Ishikawa (cell line): ENCODE data around the gene HBE1.

Experiments used
- CEBPB ChIP-seq: IDR thresholded peaks from 2 replicates; pipeline ENCODE4 v1.6.1; 2012
- CREB1 ChIP-seq: IDR thresholded peaks from 2 replicates; pipeline ENCODE4 v1.6.1; 2012; ENCODE audit warnings: low read depth
- EGR1 ChIP-seq: IDR thresholded peaks from 2 replicates; pipeline ENCODE4 v1.6.1; 2012
- EP300 ChIP-seq: IDR thresholded peaks from 2 replicates; pipeline ENCODE4 v1.6.1; 2012; ENCODE audit warnings: borderline replicate concordance
- FOXM1 ChIP-seq: IDR thresholded peaks from 2 replicates; pipeline ENCODE4 v1.6.1; 2012; ENCODE audit warnings: low read depth, borderline replicate concordance
- RAD21 ChIP-seq: IDR thresholded peaks from 2 replicates; pipeline ENCODE4 v1.6.1; 2012; ENCODE audit warnings: low read depth
- TAF1 ChIP-seq: IDR thresholded peaks from 2 replicates; pipeline ENCODE4 v1.6.1; 2012; ENCODE audit warnings: low read depth, mild to moderate bottlenecking
- TCF12 ChIP-seq: IDR thresholded peaks from 2 replicates; pipeline ENCODE4 v1.6.1; 2012; ENCODE audit warnings: low read depth
- TEAD4 ChIP-seq: IDR thresholded peaks from 2 replicates; pipeline ENCODE4 v1.6.1; 2012
- YY1 ChIP-seq: IDR thresholded peaks from 2 replicates; pipeline ENCODE4 v1.6.1; 2012; ENCODE audit warnings: low read depth
- TF ChIP-seq, protein P1 (sequence below): IDR thresholded peaks from 2 replicates; pipeline ENCODE4 v1.6.1; 2012; ENCODE audit warnings: low read depth, mild to moderate bottlenecking
- TF ChIP-seq, protein P2 (sequence below): IDR thresholded peaks from 2 replicates; pipeline ENCODE4 v1.6.1; 2012
- TF ChIP-seq, protein P3 (sequence below): IDR thresholded peaks from 2 replicates; pipeline ENCODE4 v1.6.1; 2012

- TF ChIP-seq TAF1, result no peak
- TF ChIP-seq, protein P1, sequence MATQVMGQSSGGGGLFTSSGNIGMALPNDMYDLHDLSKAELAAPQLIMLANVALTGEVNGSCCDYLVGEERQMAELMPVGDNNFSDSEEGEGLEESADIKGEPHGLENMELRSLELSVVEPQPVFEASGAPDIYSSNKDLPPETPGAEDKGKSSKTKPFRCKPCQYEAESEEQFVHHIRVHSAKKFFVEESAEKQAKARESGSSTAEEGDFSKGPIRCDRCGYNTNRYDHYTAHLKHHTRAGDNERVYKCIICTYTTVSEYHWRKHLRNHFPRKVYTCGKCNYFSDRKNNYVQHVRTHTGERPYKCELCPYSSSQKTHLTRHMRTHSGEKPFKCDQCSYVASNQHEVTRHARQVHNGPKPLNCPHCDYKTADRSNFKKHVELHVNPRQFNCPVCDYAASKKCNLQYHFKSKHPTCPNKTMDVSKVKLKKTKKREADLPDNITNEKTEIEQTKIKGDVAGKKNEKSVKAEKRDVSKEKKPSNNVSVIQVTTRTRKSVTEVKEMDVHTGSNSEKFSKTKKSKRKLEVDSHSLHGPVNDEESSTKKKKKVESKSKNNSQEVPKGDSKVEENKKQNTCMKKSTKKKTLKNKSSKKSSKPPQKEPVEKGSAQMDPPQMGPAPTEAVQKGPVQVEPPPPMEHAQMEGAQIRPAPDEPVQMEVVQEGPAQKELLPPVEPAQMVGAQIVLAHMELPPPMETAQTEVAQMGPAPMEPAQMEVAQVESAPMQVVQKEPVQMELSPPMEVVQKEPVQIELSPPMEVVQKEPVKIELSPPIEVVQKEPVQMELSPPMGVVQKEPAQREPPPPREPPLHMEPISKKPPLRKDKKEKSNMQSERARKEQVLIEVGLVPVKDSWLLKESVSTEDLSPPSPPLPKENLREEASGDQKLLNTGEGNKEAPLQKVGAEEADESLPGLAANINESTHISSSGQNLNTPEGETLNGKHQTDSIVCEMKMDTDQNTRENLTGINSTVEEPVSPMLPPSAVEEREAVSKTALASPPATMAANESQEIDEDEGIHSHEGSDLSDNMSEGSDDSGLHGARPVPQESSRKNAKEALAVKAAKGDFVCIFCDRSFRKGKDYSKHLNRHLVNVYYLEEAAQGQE, result no peak
- TF ChIP-seq EP300, result no peak
- no peak for TF ChIP-seq CREB1
- TF ChIP-seq, protein P2, sequence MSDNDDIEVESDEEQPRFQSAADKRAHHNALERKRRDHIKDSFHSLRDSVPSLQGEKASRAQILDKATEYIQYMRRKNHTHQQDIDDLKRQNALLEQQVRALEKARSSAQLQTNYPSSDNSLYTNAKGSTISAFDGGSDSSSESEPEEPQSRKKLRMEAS, result no peak
- TF ChIP-seq RAD21, result no peak
- TF ChIP-seq YY1, result no peak
- TF ChIP-seq TEAD4, result no peak
- TF ChIP-seq, protein P3, sequence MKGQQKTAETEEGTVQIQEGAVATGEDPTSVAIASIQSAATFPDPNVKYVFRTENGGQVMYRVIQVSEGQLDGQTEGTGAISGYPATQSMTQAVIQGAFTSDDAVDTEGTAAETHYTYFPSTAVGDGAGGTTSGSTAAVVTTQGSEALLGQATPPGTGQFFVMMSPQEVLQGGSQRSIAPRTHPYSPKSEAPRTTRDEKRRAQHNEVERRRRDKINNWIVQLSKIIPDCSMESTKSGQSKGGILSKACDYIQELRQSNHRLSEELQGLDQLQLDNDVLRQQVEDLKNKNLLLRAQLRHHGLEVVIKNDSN, result no peak
- no peak for TF ChIP-seq CEBPB
- TF ChIP-seq EGR1, result no peak
- TF ChIP-seq TCF12, result no peak
- no peak for TF ChIP-seq FOXM1
These were observed 11.9 kb upstream of the HBE1 start for GRCh38 chr11:5281596-5281995.
